ENCODE measurements around the gene TMEM255B.

Gene TMEM255B

DNA sequence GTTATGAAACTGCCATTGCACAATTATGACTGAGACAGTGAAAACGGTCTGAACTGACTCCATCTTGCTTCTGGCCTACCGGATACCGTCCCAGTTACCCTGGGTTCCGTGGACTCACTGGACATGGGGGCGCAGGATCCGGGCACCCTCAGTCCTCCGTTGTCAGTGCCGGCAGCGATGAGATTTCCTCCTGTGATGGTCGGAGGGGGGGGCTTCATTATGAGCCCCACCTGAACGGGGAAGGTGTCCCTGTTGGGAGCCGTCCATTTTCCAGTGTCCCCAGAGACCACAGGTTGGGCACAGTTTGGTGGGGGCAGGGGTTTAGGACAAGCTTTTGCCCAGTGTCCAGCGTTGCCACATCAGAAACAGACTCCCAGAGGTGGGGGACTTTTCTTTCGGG, 23.4 kb downstream of the TMEM255B start:
- Histone ChIP-seq H2BK120ac (ENCODE audit: low read depth, low read length) (no peak overlapping the region), H4K5ac (ENCODE audit: low read length) (no peak overlapping the region), H3K4me3 (ENCODE audit: low read length) (no peak overlapping the region), H2BK5ac (ENCODE audit: low read length) (no peak overlapping the region), H3K4me1 (ENCODE audit: control insufficient read depth, low read depth, low read length) (no peaks in the 10 kb centered on the region), H3K9ac (ENCODE audit: low read length) (no peak overlapping the region), H2BK15ac (replicated peaks; ENCODE audit: low read depth) (no peak overlapping the region), H3K79me2 (ENCODE audit: control insufficient read depth, insufficient read depth, low read length) (no peaks in the 10 kb centered on the region), H3K4ac (ENCODE audit: low read depth, low read length) (no peak overlapping the region), H3K27ac (ENCODE audit: low read depth, low read length) (no peak overlapping the region), H3K23ac (ENCODE audit: low read length) (no peak overlapping the region), H3K4me2 (ENCODE audit: low read length) (no peak overlapping the region), H2AK5ac (ENCODE audit: low read length) (no peak overlapping the region), H4K8ac (ENCODE audit: low read depth, low read length) (no peak overlapping the region), H3K79me1 (ENCODE audit: low read length) (no peaks in the 10 kb centered on the region), H3K36me3 (ENCODE audit: control insufficient read depth, insufficient read depth, low read length) (no peaks in the 10 kb centered on the region), H3K27me3 (ENCODE audit: insufficient read depth, low read length, poor library complexity) (no peaks in the 10 kb centered on the region), H3K18ac (ENCODE audit: low read length) (no peak overlapping the region), H3K56ac (ENCODE audit: low read length) (no peak overlapping the region)
- WGBS (ENCODE audit: extremely low coverage, insufficient coverage, low lambda C conversion rate) = no CpG with 5 or more reads among the region's 14 CpGs
- no peak for DNase-seq

DNA sequence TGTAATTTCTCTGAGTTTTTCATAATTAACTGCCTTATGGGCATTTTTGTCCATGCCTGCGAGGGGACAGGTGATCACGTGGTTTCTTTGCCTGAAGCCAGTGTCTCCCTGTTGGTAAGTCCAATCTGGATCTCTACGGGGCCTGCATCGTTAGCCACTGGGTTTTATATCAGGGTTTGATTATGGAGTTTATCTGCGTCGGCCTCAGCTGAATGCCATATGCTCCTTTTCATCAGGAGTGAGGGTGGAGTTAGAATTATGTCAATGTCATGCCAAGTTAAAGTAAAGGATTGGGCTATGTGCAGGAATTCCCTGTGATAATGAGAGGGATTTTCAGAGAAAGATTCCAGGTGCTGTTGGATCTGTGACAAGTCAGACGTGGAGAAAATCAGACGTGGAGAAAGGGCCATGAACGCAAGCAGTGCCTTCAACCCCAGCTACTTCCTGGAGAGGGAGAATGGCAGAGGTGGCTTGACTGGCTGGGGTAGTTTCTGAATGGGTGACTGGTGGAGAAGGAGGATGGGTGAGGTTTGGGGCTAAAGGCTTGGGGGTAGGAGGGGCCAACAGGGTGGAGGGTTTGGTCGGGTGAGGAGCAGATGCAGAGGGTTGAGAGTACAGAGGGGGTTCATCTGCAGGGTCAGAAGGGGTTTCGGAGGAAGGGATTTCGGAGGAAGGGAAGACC, 24.3 kb downstream of the TMEM255B start:
- no peak overlapping the region for H2BK120ac ChIP-seq (ENCODE audit: low read depth, low read length)
- H3K23ac ChIP-seq (ENCODE audit: low read length) = no peak overlapping the region
- no peak overlapping the region for H4K5ac ChIP-seq (ENCODE audit: low read length)
- H3K4me2 ChIP-seq (ENCODE audit: low read length) = no peak overlapping the region
- no peak overlapping the region for H3K27ac ChIP-seq (ENCODE audit: low read depth, low read length)
- no peak overlapping the region for H3K4ac ChIP-seq (ENCODE audit: low read depth, low read length)
- no peak overlapping the region for H4K8ac ChIP-seq (ENCODE audit: low read depth, low read length)
- no CpG with 5 or more reads among the region's 12 CpGs for WGBS (ENCODE audit: extremely low coverage, insufficient coverage, low lambda C conversion rate)
- no peak overlapping the region for H2BK15ac ChIP-seq (replicated peaks; ENCODE audit: low read depth)
- H3K18ac ChIP-seq (ENCODE audit: low read length) = no peak overlapping the region
- H3K36me3 ChIP-seq (ENCODE audit: control insufficient read depth, insufficient read depth, low read length) = no peaks in the 10 kb centered on the region
- H2BK5ac ChIP-seq (ENCODE audit: low read length) = no peak overlapping the region
- no peaks in the 10 kb centered on the region for H3K4me1 ChIP-seq (ENCODE audit: control insufficient read depth, low read depth, low read length)
- no peak overlapping the region for H3K9ac ChIP-seq (ENCODE audit: low read length)
- no peak overlapping the region for H3K4me3 ChIP-seq (ENCODE audit: low read length)
- DNase-seq = no peak
- H3K79me1 ChIP-seq (ENCODE audit: low read length) = no peaks in the 10 kb centered on the region
- no peak overlapping the region for H3K56ac ChIP-seq (ENCODE audit: low read length)
- no peaks in the 10 kb centered on the region for H3K79me2 ChIP-seq (ENCODE audit: control insufficient read depth, insufficient read depth, low read length)
- H3K27me3 ChIP-seq (ENCODE audit: insufficient read depth, low read length, poor library complexity) = no peaks in the 10 kb centered on the region
- H2AK5ac ChIP-seq (ENCODE audit: low read length) = no peak overlapping the region

DNA sequence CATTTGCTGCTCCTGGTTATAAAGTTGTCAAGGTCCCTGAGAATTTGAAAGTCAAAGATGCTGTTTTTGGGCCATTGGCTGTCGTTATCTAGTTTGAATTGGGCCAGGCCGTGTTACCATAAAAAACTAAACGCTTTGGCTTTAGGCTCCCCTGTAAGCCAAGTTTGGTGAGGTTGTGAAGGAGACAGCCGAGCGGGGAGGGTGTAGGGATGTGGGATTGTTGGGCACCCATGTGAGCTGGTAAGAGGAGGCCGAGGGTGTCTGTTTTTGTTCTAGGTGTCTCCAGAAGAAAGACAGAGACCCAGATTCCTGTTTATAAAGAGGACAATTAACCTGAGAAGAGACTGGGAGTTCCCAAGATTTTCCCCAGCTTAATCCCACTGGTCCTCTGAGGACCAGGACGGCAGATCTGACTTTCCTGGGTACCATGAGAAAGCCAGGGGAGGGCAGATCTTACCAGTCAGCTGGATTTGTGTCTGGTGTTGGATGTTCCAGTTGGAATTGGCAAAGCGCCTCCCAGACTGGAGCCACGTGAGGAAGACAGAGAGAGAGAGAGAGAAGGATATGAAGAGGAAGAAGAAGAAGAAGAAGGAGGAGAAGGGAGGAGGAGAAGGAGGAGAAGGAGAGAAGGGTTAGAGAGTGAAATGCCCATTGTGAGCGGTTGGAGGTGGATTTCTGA, 25.1 kb downstream of the TMEM255B start:
- no peak overlapping the region for H2BK15ac ChIP-seq (replicated peaks; ENCODE audit: low read depth)
- H3K36me3 ChIP-seq (ENCODE audit: control insufficient read depth, insufficient read depth, low read length) = no peaks in the 10 kb centered on the region
- no peak overlapping the region for H3K23ac ChIP-seq (ENCODE audit: low read length)
- no peak overlapping the region for H3K18ac ChIP-seq (ENCODE audit: low read length)
- no peaks in the 10 kb centered on the region for H3K79me1 ChIP-seq (ENCODE audit: low read length)
- H3K4me2 ChIP-seq (ENCODE audit: low read length) = no peak overlapping the region
- H4K8ac ChIP-seq (ENCODE audit: low read depth, low read length) = no peak overlapping the region
- H3K27ac ChIP-seq (ENCODE audit: low read depth, low read length) = no peak overlapping the region
- DNase-seq = no peak
- H2BK120ac ChIP-seq (ENCODE audit: low read depth, low read length) = no peak overlapping the region
- H4K5ac ChIP-seq (ENCODE audit: low read length) = no peak overlapping the region
- no peak overlapping the region for H3K9ac ChIP-seq (ENCODE audit: low read length)
- H3K4ac ChIP-seq (ENCODE audit: low read depth, low read length) = no peak overlapping the region
- H3K79me2 ChIP-seq (ENCODE audit: control insufficient read depth, insufficient read depth, low read length) = no peaks in the 10 kb centered on the region
- no CpG with 5 or more reads among the region's 10 CpGs for WGBS (ENCODE audit: extremely low coverage, insufficient coverage, low lambda C conversion rate)
- H2AK5ac ChIP-seq (ENCODE audit: low read length) = no peak overlapping the region
- H3K4me3 ChIP-seq (ENCODE audit: low read length) = no peak overlapping the region
- H3K27me3 ChIP-seq (ENCODE audit: insufficient read depth, low read length, poor library complexity) = no peaks in the 10 kb centered on the region
- H3K4me1 ChIP-seq (ENCODE audit: control insufficient read depth, low read depth, low read length) = no peaks in the 10 kb centered on the region
- no peak overlapping the region for H2BK5ac ChIP-seq (ENCODE audit: low read length)
- no peak overlapping the region for H3K56ac ChIP-seq (ENCODE audit: low read length)

DNA sequence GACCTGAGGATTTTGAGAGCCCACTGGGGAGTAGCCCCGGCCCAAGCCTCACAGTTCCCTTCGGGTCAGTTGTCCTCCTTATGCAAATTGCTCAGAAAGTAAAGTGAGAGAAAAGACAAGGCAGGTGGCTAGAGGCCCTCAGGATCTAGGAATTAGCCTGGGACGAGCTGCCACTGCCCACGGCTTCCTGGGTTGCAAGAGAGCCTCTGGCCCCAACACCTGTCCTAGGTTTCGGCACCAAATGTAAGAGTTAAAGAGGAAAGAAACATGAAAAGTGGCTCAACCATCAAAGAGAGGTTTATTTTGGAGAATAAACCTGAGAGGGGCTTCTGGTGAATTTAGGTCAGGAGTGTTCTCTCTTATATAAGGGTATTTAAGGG, 25.6 kb downstream of the TMEM255B start:
- no peak overlapping the region for H3K4ac ChIP-seq (ENCODE audit: low read depth, low read length)
- no peaks in the 10 kb centered on the region for H3K27me3 ChIP-seq (ENCODE audit: insufficient read depth, low read length, poor library complexity)
- no peak overlapping the region for H4K5ac ChIP-seq (ENCODE audit: low read length)
- no CpG with 5 or more reads among the region's 5 CpGs for WGBS (ENCODE audit: extremely low coverage, insufficient coverage, low lambda C conversion rate)
- no peaks in the 10 kb centered on the region for H3K36me3 ChIP-seq (ENCODE audit: control insufficient read depth, insufficient read depth, low read length)
- H2BK15ac ChIP-seq (replicated peaks; ENCODE audit: low read depth) = no peak overlapping the region
- H3K56ac ChIP-seq (ENCODE audit: low read length) = no peak overlapping the region
- H3K4me2 ChIP-seq (ENCODE audit: low read length) = no peak overlapping the region
- H3K79me2 ChIP-seq (ENCODE audit: control insufficient read depth, insufficient read depth, low read length) = no peaks in the 10 kb centered on the region
- no peak overlapping the region for H3K23ac ChIP-seq (ENCODE audit: low read length)
- no peak overlapping the region for H3K18ac ChIP-seq (ENCODE audit: low read length)
- DNase-seq = no peak
- H3K4me1 ChIP-seq (ENCODE audit: control insufficient read depth, low read depth, low read length) = no peaks in the 10 kb centered on the region
- H2BK5ac ChIP-seq (ENCODE audit: low read length) = no peak overlapping the region
- H3K79me1 ChIP-seq (ENCODE audit: low read length) = no peaks in the 10 kb centered on the region
- no peak overlapping the region for H3K27ac ChIP-seq (ENCODE audit: low read depth, low read length)
- no peak overlapping the region for H4K8ac ChIP-seq (ENCODE audit: low read depth, low read length)
- no peak overlapping the region for H2AK5ac ChIP-seq (ENCODE audit: low read length)
- no peak overlapping the region for H3K9ac ChIP-seq (ENCODE audit: low read length)
- no peak overlapping the region for H2BK120ac ChIP-seq (ENCODE audit: low read depth, low read length)
- H3K4me3 ChIP-seq (ENCODE audit: low read length) = no peak overlapping the region

DNA sequence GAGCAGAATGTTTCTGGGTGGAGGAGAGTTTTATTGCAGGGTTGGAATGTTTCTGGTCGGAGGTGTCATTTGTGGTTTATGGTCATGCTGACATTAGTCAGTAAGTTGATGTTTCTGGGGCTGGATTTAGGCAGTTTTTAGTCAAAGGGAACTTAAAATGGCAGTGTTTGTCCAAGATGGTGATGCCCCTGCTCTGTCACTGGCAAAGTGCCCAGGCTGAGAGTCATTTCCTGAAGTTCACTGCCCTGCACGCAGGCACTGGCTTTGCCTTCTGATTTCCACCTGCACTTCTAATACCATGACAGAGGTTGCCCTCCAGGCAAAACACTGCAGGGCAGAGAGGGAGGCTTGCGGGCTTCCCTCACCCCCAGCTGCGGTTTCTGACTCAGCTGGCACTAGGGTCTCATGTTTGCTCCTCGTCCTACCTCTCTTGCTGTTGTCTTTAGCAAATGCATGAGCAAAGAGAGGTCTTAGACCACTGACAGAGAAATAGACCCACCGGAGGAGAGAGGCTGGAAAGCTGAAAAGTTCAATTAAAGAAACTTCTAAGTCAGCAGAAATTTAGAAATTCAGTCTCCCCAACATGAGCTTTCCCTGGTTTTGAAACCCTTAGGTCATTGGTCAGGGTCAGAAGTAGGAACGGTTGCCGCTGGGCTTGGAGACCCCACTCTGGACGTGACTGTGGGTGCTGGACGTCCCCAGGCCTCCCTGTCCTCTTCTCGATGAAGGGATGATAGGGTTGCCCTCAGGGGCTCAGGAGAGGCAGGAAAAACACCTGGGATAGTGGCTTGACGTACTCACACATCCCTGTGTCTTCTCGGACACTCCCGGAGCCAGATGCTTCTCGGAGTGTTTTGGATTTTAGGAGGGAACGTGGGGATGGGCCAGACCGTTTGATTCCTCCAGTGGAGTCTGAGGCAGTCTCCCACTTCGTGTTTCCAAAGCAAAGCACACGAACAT, 26.3 kb downstream of the TMEM255B start:
- Histone ChIP-seq H3K4ac (ENCODE audit: low read depth, low read length) (no peak overlapping the region), H4K8ac (ENCODE audit: low read depth, low read length) (no peak overlapping the region), H3K27me3 (ENCODE audit: insufficient read depth, low read length, poor library complexity) (no peaks in the 10 kb centered on the region), H3K18ac (ENCODE audit: low read length) (no peak overlapping the region), H3K23ac (ENCODE audit: low read length) (no peak overlapping the region), H3K56ac (ENCODE audit: low read length) (no peak overlapping the region), H2AK5ac (ENCODE audit: low read length) (no peak overlapping the region), H2BK5ac (ENCODE audit: low read length) (no peak overlapping the region), H3K79me1 (ENCODE audit: low read length) (no peaks in the 10 kb centered on the region), H3K4me3 (ENCODE audit: low read length) (no peak overlapping the region), H4K5ac (ENCODE audit: low read length) (no peak overlapping the region), H2BK120ac (ENCODE audit: low read depth, low read length) (no peak overlapping the region), H3K4me1 (ENCODE audit: control insufficient read depth, low read depth, low read length) (no peaks in the 10 kb centered on the region), H3K9ac (ENCODE audit: low read length) (no peak overlapping the region), H3K36me3 (ENCODE audit: control insufficient read depth, insufficient read depth, low read length) (no peaks in the 10 kb centered on the region), H3K4me2 (ENCODE audit: low read length) (no peak overlapping the region), H3K79me2 (ENCODE audit: control insufficient read depth, insufficient read depth, low read length) (no peaks in the 10 kb centered on the region), H2BK15ac (replicated peaks; ENCODE audit: low read depth) (no peak overlapping the region), H3K27ac (ENCODE audit: low read depth, low read length) (no peak overlapping the region)
- WGBS (ENCODE audit: extremely low coverage, insufficient coverage, low lambda C conversion rate) = no CpG with 5 or more reads among the region's 19 CpGs
- no peak for DNase-seq
